NCI-H2196 (cell line): Measurements from ENCODE around the gene SLC18A3.

ENCODE experiments used
- DNase-seq: peaks from one replicate; lab custom pipeline; 2025; ENCODE audit not compliant: unreplicated experiment; lab: John Stamatoyannopoulos, UW

Gene SLC18A3

DNA sequence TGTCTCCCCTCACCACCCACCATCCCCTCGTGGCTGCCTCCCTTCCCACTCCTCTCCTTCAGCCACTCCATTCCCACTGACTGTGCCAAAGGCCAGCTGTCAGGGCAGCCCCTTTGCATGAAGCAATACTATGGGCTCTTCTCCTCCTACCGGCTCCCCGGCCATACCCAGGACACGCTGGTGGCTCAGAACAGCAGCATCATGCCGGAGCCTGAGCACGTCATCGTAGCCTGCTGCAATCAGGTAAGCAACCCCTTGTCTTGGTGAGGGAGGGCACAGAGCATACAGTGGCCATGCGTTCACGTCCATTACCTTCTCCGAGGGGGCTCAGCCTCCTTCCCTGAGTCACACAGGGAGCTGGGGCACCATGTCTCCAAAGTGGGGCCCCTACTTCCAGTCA lies 15.3 kb downstream of the SLC18A3 start:
- DNase-seq: no peak

DNA sequence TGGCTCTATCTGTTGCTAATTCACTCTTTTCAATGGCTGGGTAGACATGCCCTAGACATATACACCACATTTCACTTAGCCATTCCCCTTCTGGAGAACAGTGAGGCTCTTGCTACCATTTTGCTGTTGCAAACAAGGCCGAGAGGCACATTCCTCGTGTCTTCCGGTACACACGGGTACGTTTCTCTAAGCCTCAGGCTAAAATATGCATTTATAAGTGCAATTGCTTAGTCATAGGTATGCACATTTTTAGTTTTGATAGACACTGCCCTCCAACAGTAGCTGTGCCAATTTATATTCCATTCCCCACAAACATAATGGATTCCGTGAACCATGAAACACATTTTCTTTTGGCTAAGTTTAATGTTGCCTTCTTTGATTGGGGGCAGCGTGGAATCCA lies 16.9 kb downstream of the SLC18A3 start:
- DNase-seq: no peak

- DNase-seq: no peak
Observed at GRCh38 chr10:49627644-49628247, 17.6 kb downstream of the SLC18A3 start.

DNA sequence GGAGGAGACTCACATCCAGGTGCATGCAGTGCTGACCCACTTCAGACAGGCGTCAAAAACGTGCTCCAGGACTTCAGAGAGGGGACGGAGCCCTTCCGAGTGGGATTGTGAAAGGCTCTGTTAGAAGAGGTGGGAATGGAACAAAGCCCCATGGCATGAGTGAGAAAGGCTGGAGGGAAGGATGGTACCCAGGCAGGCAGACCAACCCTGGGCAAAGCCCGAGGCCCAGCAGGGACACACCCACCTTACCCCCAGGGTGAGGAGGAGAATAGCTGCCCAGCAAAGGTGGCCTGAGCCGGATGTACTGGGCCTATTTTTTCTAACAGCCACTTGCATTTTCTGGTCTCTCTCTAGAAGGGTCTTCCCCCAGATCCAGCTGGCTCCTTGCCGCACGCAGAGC lies 18.5 kb downstream of the SLC18A3 start:
- DNase-seq: no peak

DNA sequence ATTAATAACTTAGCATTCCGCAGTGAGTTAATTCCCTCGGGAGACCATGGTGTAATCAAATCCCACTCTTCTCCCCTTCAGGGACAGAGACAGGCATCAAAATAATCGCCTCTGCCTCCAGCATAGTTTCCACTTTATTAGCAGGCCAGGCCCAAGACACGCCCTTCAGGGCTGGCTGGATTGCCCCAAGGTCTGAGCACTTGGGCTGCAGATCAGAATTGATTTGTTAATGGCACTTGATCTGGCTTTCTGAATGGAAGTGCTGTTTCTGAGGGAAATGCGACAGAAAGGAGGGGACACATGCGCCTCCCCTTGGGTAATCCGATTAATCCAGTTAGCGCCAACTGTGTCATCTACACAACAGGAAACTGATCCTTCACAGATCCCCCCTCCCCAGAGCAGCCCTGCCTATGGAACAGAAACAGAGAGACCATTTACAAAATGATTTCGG lies 19.3 kb downstream of the SLC18A3 start:
- DNase-seq: no peak

GRCh38 chr10:49631975-49632374 lies 21.9 kb downstream of the SLC18A3 start:
- DNase-seq: no peak

DNA sequence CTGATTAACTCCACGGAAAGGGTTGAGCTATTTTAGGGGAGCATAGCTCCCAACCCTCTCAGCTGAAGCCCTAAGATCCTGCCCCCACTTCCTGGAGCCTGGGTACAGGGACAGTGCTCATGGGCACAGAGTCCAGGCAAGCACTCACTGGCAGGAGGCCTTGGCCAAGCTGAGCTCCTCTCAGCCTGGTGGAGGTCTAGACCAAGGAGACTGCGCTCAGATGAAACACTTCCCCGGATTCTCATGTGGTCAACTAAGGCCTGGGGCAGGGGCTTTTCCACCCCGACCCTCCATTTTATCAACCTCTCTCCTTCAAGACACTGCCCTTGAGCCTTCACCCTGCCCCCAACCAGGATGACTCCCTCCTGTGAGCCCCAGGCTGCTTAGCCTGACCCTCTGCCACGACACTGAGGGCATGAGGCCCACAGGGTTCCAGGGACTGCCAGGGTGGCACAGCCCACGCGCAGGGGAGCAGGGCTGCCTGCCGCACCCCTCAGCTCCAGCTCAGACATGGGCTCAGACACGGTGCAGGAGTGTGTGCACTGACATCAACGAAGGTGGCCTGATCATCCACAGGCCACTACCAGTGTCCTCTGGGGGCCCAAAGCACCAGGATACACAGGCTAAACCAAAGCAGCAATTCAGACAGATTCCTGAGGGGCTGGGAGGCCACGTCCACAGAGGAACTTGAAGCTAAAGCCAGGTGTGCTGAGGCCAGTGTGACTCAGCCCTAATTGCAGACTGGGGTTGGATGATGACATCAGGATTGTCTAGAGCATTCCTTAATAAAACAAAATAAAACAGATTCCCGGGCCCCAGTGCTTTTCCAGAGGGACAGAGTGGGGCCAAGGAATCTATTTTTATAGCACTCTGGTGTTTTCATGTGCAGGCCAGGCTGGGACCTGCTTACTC lies 22.6 kb downstream of the SLC18A3 start:
- DNase-seq: no peak

DNA sequence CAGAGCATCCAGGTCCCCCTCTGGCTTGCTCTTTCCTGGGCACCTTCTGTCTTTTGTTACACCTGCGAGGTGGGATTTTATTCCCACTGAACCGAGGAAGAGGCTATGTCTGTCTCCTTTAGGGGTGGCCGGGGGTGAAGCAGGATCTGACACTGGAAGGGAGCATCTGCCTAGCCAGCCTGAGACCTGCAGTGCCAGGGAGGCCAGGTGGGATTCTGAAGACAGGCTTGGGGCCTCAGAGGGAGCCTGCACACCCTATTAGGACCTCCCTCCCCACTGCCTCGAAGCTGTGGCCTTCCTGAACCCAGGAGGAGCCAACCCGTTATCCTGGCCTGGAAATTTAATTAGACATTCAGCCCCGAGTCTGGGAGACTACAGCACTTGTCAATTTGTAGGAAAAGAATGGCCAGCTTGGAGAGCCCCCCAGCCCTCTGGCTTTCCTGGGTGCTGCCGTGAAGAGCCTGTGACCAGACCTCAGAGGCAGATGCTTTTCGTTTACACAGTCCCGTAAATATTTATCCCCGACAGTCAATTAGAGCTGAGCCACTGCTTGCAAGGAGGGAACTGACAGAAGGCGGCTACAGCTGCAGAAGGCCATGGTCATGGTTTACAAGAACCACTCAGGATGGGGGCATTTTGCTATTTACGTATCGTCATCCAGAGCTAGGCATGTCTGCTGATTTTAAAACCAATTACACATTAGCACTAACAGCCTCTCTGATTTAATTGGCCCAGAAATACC lies 23.4 kb downstream of the SLC18A3 start:
- DNase-seq: no peak

- no peak for DNase-seq
Observed at GRCh38 chr10:49634069-49634660, 24.1 kb downstream of the SLC18A3 start.

- no peak for DNase-seq
Observed at GRCh38 chr10:49642311-49642710, 32.2 kb downstream of the SLC18A3 start.

DNA sequence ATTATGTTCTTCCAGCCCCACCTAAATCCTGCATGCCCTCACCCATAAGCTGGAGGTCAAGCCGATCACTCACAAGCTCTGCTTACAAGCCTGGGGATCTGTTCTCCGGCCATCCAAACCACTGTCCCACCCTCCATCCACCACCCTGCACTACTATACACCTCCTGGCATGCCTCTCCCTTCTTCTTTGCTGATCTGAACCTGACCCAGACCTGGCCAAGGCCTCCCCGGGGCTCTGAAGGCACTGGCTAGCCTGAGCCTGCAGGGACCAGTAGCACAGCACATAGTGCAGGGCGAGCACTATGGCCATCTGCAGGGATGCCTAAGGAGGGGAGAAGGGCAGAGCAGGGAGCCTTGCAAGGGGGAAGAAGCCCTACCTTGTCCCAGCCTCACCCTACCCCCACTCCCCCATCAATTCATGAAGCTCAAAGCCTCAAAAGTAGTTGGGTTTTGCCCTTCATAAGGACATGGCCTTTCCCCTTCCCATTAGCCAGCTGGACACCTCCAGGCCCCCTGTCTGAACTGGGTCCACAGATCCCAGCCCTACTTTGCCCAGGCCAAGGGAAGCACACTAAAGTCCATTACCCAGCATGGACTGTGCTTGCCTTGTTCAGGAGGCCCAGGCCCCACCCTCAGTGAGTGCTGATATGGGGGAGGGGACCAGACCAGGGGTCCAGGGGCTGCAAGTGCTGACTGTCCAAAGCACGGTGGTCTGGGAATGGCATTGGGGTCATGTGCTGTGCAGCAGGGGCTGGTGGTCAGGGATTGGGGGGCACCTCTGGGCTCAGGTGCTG lies 33.3 kb downstream of the SLC18A3 start:
- DNase-seq: no peak

- no peak for DNase-seq
Observed at GRCh38 chr10:49644035-49644646, 34.0 kb downstream of the SLC18A3 start.

DNA sequence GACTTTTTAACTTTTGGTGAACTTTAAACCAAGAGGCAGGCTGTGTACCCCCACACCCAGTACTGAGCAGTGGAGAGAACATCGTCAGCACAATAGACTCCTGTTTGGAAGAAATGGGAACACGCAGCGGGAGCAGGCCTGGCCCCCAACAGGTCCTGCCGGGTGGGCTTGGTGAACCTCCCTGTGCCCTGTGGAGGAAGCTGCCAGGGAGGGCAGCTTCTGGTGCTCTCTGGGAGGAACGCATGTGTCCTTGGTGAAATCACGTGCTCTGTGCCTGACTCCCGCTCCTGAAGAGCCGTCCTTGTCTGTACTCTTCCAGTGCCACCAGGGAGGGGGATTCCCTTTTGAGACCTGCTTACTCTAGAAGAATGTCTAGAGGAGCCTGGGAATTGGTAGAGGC lies 35.3 kb downstream of the SLC18A3 start:
- no peak for DNase-seq

GRCh38 chr10:49645871-49646870 lies 36.1 kb downstream of the SLC18A3 start:
- no peak for DNase-seq

DNA sequence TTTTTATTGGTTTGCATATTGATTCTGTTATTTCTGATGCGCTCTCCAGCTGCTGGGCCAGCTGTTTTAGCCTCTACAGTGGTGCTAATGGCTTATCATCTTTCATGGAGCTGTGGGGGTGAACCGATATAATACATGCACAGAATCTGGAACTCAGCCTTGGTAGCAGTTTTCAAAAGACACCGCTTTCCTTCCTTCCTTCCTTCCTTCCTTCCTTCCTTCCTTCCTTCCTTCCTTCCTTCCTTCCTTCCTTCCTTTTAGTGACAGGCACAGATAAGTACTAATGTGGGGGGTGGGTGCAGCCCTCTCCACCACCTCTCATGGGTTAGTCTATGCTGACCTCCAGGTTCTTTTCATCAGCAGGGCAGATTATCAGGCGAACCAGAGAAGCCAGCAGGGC lies 37.4 kb downstream of the SLC18A3 start:
- no peak for DNase-seq

- DNase-seq: no peak
Observed at GRCh38 chr10:49647985-49648795, 38.1 kb downstream of the SLC18A3 start.

DNA sequence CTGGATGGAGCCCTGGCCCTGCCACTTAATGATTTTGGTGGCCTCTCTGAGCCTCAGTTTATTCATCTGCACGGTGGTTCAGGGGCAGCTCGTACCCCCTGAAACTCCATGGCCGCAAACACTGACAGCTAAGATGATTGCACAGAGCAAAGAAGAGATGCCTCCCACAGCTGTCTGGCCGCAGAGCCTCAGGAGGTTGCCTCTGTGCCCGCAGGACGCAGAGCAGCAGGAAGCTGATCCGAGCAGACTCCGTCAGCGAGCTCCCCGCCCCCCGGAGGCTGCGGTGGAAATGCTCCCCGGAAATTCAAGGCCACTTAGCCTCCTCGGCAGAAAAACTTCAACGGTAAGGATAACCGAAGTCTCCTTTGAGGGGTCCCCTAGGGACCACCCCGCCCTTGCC lies 39.2 kb downstream of the SLC18A3 start:
- no peak for DNase-seq
